Fibroblast of upper back skin (primary cell): ENCODE results near the gene LTBP2.
A peak's percentile ranks its signal among the peaks of the same experiment; 100 is the strongest.

Experiments used
- DNase-seq: peaks from one replicate; pipeline ENCODE4 v3.0.0-alpha.2; 2013

Gene LTBP2

DNA sequence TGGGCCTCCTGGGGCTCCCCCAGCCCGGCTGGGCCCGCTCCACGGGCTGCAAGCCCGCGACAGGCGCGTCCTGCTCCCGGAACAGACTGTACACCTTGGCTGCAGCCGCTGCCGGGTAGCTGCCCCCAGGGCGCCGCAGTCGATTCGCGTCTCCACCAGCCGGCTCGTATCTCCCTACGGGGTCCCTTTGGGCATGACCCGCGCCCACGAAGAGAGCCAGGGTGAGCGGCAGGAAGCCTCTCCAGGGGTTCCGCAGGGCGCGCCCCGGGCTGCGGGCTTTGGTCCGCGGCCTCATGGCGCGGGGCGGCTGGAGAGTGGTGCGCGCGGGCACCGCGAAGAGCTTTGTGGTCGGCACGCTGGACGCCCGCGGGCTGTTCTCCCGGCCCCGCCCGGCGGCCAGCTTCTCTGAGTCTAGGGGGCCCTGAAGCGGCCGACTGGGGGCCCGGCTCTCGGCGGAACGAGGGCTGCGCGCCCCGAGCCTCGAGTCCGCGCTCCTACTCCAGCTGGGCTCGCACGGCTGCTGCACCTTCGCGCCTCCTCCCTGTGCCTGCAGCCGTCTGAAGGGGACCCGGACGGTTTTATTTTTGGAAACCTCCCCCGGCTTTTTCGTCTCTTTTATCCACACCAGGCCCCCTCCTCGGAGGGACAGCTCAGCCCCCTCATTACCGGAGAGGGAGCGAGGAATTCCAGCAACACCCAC lies at the start of gene LTBP2:
LTBP2 (minus strand) TSS at position 588 of the 700 bp plus-strand sequence; CDS start at position 295, 293 bp downstream.
- peak; percentile 44 for DNase-seq

DNA sequence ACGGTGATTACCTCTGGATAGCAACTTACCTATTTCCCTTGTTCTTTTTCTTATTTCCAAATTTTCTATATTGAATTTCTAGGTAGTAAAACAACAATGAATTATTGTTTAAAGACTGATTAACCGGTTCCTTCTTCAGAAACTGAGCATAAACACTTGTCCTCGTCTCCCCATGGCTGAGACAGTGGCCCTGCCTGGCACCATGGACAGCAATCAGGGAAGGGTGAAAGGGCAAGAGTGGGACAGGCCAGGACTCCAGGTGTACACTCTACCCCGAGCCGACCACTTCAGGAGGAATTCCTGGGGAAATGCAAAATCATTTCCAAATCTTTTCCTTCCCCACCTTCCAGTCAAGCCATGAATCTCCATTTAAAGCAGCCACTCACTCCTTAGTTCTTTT lies 48.8 kb upstream of the LTBP2 start:
- no peak for DNase-seq

DNA sequence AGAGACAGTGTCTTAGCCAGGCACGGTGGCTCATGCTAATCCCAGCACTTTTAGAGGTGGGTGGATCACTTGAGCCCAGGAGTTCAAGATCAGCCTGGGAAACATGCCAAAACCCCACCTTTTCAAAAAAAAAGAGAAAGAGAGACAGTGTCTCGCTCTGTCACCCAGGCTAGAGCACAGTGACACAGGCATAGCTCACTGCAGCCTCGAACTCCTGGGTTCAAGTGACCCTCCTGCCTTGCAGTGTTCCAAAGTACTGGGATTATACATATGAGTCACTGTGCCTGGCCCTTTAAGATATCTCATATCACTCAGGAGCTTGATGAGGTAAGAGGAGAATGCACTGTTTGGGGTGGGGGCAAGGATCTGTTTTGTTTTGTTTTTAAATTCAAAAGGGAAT lies 48.1 kb upstream of the LTBP2 start:
- DNase-seq = no peak

DNA sequence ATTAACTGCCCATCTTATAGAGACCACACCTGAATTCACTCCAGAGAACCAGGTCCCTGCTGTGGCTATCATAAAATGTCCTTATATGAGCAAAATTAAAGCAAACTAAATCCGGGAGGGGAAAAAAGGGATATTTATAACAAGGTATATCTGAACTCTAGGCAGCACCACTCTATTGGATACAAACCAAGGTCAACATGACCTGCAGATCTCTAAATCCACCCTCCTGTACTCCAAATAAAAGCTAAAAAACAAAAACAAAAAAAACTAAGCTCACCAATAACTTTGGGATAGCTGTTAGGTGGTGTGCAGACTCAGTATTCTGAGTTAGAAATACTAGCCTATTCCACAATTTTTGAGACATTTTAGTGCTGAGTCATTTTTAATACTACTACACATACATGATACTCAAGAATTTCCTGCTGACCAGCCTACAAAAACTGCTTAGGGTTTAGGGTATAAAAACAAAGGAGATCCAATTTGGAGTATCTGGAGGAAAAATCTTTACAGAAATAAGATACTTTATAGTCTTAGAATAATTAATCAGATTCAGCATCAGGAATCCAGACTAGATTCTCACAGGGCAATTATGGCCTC lies 46.6 kb upstream of the LTBP2 start:
- peak; percentile 79 for DNase-seq

GRCh38 chr14:74656964-74657363 lies 44.9 kb upstream of the LTBP2 start:
- DNase-seq = no peak

DNA sequence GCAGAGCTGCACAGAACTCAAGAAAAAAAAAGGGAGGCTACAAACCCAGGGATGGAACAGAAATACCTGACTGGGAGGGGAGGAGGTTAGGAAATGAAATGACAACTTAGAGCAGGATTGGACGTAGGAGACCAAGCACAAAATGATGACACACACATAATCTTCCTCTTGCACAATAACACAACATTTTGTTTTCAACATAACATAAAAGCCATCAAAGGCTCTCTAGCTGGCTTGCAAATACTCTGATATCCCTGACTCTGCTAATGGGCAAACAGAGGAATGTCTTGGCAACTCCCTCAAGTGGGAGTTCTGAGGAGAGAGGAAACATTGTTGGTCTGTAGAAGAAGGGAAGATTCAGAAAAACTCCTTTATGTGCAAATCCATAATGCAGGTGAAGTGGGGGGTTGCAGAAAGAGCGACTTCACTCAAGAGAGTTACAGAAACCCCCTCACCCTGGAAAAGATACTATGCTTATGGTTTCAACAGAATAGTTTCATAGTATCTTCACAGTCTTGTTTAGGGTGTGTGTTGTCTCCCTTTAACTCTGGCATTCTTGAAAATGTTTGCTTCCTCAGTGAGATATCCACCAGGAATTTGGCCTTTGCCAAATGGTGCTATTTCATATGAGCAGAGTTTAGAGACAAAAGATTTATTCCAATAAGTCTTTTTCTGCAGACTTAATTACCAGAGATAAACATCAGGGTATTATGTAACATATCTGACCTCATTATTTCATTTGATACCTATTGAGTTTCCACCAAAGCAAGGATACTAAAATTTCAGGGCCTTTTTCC lies 43.8 kb upstream of the LTBP2 start:
- DNase-seq = peak; percentile 72

- DNase-seq = no peak
Observed at GRCh38 chr14:74654931-74655330, 42.9 kb upstream of the LTBP2 start.

DNA sequence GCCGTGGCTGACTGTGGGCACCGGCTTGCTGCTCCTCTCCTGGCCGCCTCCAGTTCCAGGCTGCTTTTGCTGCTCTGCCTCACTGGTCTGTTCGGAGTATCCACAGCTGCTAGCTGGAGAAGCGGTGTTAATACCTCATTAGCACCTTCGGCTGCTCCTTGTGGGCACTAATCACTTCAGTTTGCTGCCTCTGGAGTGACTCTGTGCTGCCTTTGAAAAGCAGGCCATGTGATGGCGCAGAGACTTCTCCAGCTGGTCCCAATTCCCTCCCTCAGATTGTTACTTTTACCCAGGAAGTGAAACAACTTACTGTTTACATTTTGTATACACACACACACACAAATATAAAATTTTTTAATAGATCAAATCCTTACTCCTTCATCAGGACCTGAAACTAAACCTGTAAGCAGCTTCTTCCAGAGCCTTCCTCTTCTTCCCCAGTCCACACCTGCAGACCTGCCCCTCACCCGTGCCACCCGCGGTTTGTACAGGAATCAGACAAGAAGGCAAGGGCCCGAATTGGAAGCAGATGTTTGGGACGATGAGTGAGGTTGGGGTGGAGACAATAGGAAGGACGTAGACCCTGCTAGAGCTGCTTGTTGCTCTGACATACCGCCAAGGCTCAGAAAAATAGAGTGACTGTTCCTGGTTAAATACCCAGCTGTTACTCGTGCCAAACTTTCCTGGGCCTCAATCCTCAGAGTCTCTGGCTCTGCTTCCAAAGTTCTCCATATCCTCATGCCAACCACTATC lies 41.5 kb upstream of the LTBP2 start:
- peak; percentile 90 for DNase-seq

DNA sequence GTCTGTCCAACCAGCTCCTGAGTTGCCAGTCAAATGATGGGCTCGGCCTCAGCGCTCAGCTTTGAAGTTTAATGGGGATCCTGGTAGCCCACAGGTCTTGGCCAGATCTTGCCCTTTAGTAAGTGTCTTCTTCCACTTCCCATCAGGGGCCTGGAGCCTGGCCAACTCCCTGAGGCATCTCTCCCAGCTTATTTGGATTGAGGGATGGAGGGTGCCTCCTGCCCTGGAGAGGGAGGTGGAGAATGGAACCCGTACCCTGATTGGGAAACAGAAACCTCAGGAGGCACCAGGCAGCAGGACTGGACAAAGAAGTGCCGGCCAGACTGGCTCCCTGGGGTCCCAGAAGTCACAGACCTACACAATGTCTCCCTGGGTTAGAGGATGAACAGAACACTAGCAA lies 40.5 kb upstream of the LTBP2 start:
- no peak for DNase-seq

DNA sequence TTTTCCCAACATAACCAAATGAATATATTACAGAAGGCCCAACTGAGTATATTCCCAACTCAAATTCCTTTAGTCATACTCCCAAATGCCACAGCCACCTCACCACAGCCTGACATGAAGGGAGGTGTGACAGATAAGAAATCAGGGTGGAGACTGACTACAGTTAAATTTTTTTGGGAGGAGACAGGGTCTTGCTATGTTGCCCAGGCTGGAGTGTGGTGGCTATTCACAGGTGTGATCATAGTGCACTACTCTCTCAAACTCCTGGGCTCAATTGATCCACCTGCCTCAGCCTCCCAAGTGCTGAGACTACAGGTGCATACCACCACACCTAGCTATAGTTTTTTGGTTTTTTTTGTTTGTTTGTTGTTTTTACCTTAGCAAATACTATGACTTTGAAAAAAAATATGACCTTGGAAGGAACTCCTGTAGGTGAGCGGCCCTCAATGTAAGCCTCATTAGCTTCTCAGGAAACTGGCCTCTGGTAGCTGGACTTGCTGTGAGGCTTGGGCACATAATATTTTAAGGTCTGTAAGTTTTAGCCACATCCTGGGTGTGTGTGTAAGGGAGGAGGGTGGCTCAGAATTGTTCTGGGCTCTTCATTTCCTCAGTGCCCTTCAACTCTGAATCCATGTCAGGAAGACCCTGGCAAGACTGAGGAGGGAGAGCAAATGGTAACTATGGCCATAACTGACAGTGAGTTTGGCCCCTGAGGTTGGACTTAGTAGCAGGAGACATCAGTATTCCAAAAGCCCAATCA lies 39.1 kb upstream of the LTBP2 start:
- DNase-seq = no peak

DNA sequence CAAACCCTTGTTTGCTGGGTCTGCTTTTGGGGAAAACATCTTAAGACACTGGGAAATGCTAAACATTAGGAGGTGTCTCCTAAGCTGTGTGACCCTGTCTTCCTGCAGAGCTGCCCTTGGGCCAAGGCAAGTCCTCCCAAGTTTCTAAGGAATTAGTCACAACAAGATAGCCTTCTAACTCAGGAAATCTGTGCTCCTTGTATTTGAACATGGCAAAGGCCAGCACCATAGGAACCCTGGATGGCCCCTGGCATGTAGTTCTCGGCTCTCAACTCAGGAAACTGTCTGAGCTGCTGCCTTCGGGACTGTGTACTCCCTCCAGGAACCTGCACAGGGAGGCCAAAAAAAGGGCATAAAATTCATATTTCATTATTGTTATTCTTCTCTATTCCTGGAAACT lies 37.6 kb upstream of the LTBP2 start:
- DNase-seq = no peak

DNA sequence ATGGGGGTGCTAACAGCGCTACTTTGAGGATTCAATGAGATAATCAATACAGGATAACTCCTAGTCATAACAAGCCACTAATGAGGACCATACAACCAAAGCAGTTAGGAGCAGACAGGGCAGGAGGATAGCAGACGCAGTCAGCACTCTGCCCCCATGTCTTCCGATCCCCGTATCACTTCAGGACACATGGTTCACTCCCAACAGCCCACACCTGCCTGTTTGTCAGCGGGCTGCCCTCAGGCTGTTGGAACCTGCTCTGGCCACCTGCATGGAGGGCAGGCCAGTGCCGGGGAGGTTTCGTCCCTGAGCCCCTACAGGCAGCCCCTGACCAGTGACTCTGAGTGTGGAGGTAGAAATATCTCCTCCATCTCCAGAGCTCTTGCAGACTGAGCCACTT lies 37.1 kb upstream of the LTBP2 start:
- DNase-seq = no peak

DNA sequence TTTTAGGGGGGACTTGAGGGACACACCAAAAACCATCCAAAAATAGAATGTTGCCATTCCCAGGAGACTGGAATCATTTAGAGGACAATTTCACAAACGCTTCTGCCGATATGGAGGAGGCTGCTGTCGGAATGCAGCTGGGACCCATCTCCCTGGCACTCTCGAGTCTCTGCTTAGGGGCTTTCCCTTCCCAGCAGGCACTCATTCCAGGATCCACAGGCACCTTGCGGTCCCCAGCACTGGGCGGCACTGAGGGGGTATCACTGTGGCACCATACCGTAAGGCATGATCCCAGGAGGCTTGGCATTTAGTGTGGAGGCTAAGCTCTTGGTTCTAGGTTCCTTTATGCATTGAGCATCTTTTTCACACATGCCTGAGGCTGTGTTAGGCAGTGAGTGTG lies 36.6 kb upstream of the LTBP2 start:
- DNase-seq = no peak

DNA sequence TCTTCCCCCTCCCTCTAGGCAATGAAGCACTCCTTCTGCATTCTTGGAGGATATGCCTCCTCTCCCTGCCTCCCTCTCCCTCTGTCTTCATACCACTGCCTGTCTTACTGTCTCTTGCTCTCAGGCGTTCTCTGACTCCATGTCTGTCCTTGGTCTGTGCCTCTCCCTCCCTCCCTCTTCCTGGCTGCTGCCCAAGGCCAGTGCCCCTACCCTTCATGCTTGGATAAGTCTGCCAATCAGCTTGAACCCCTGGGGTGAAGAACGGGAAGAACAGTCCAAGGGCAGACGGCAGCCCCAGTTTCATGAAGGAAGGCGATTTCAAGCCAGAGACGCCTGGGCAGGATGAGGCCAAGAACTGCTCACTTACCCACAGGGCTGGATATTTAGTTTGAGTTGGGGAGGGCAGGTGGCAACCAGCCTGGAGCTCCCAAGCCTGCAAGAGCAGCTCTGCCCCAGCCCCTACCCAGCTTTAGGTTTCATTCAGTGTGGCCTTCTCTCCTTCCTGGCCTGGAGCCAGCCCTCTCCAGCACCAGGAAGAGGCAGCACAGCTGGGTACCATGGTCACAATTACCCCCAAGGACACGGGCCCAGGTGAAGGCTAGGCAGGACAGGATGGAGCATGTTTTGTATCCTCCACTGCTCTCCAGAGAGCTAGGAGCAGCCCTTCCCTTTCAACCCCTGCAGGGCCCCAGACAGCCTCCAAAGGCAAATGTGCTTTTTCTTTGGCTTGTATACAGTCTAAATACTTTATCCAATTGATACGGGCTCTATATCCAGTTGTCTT lies 35.8 kb upstream of the LTBP2 start:
- DNase-seq = no peak

DNA sequence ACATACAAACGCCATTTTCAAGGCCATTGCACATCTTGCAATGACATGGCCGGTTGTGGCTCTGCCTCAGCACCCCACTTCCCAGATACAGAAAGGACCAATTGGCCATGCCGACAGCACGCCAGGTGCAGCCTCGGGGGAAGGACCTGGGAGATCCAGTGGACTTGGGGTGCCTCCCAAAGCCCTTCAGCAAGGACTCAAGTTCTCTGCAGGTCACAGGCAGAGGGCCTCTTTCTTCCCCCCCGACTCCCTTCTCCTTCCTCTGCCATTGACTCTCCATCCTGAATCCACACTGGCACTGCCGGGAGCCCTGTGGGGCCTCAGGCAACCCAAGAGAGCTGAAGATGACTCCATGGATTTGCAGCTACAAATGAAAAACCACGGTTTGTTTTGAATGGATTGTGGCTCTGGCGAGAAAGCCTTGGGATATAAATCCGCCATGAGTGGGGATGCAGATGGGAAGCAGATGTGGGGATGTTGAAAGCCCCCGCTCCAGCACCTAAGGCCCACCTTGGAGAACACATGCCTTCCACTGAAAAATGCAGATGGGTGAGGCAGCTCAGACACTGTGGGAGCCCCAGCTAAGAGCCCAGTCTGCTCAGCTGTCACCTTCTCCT lies 35.1 kb upstream of the LTBP2 start:
- DNase-seq = peak; percentile 74

GRCh38 chr14:74645756-74646470 lies 33.9 kb upstream of the LTBP2 start:
- peak; percentile 52 for DNase-seq

DNA sequence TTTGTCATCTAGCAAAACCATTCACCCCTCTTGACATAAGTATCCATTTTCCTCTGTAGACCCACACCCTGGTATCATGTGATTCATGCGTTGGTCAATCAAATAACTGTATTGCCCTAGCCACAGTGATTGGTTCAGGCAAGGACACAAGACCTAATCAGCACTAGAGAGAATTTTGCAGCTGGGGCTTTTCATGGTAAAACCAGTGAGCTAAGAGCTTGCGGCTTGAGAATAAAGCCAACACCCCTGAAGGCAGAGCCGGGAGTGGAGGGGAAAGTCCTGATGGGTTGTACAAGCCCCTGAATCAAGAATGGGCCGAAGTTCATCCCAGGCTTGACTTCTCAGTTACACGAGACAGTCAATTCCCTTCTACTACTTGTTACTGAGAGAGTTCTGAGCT lies 33.2 kb upstream of the LTBP2 start:
- DNase-seq = no peak

GRCh38 chr14:74641601-74642391 lies 29.8 kb upstream of the LTBP2 start:
- DNase-seq = peak; percentile 81

DNA sequence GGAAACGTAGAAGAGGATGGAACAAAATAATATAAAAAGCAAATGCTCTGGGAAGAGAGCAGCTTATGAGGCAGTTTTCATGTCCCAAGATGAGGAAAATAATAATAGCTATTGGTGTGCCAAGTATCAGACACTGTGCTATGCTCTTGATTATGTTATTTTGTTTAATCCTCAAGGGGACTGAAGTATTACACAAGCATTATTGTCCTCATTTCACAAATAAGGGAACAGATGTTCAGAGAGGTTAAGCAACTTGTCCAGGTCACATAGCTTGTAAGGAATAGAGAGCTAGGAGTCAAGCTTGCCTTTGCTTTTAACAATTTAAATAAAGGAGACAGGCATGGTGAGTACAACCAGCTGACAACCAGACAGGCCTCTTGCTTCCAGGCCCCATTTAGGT lies 26.9 kb upstream of the LTBP2 start:
- no peak for DNase-seq

DNA sequence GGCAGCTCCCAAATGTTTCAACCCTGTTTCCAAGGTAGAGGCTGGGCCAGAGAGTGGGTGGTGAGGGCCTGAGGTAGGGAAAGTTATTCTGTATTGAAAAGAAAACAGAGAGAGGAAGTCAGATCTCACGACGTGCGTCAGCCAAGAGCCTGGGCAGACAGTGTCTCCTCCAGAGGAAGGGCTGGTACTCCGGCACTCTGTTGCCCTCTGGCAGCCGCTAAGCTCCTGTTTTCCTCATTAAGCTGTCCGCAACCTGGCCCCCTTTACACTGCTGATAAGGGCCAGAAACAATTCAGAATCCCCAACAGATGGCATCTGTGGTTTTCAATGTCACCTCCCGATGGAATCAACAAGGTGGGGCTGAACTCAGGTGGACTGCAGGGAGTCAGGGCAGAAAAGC lies 26.0 kb upstream of the LTBP2 start:
- DNase-seq = no peak
